ENCODE data around the gene PSME4. TPM values are rescaled to one million over a fixed set of nuclear protein-coding genes. Genes with fewer than 3 reads are reported as not detected.
"Not testable (repeated sequence)": the region's sequence is repeated elsewhere in the genome, so short reads cannot be mapped to it uniquely, and the experiment has no call there.

The PSME4 gene
- total RNA-seq, 4 donors from 2014 or later, result 28.5 to 44.8 (median 32.4) TPM

DNA sequence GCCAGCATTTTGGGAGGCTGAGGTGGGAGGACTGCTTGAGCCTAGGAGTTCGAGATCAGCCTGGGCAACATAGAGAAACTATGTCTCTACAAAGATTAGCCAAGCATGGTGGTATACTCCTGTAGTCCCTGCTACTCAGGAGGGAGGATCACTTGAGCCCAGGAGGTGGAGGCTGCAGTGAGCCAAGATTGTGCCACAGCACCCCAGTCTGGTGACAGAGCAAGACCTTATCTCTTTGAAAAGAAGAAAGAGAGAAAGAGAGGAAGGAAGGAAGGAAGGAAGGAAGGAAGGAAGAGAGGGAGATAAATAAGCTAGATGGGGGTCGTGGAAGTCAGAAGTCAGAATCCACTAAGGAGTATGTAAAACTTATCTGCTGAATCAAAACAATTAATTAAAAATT, 127.2 kb downstream of the PSME4 start:
- intact Hi-C loops (cut with DNase I; ENCODE audit: low total_unique reads), result no loop called here
- WGBS, 2 donors (ENCODE audit: low coverage in 1 of 2), result 53 to 61% methylated on average over 2 of the region's 2 CpGs
- Histone ChIP-seq H3K27me3 (no peaks in the 10 kb centered on the region), H3K4me1 (no peaks in the 10 kb centered on the region), H3K36me3 (no peaks in the 10 kb centered on the region), H3K4me3 (no peak overlapping the region), H3K9me3 (no peaks in the 10 kb centered on the region), H3K27ac (no peak overlapping the region)
- in situ Hi-C loops (cut with MboI; ENCODE audit: low pct_ligation_motif_present in 1 of 4, low pct_unique_long_range_greater_than_20kb in 1 of 4, low sequenced_read_pairs in 3 of 4), result no loop called here
- TF ChIP-seq POLR2A (IDR thresholded peaks at IDR 0.05) (no peak), EP300 (IDR thresholded peaks at IDR 0.05; ENCODE audit: low read depth) (no peak), POLR2AphosphoS5 (IDR thresholded peaks at IDR 0.05) (no peak)
- TF ChIP-seq, protein P1, sequence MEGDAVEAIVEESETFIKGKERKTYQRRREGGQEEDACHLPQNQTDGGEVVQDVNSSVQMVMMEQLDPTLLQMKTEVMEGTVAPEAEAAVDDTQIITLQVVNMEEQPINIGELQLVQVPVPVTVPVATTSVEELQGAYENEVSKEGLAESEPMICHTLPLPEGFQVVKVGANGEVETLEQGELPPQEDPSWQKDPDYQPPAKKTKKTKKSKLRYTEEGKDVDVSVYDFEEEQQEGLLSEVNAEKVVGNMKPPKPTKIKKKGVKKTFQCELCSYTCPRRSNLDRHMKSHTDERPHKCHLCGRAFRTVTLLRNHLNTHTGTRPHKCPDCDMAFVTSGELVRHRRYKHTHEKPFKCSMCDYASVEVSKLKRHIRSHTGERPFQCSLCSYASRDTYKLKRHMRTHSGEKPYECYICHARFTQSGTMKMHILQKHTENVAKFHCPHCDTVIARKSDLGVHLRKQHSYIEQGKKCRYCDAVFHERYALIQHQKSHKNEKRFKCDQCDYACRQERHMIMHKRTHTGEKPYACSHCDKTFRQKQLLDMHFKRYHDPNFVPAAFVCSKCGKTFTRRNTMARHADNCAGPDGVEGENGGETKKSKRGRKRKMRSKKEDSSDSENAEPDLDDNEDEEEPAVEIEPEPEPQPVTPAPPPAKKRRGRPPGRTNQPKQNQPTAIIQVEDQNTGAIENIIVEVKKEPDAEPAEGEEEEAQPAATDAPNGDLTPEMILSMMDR (IDR thresholded peaks at IDR 0.05), result no peak
- DNase-seq, result no peak

- no peaks in the 10 kb centered on the region for H3K9me3 ChIP-seq
- H3K27me3 ChIP-seq, result no peaks in the 10 kb centered on the region
- no peaks in the 10 kb centered on the region for H3K4me1 ChIP-seq
- 56 to 82% methylated on average over 3 of the region's 3 CpGs for WGBS, 2 donors (ENCODE audit: low coverage in 1 of 2)
- H3K27ac ChIP-seq, result no peak overlapping the region
- DNase-seq, result no peak
- no peak overlapping the region for H3K4me3 ChIP-seq
- H3K36me3 ChIP-seq, result no peaks in the 10 kb centered on the region
- intact Hi-C loops (cut with DNase I; ENCODE audit: low total_unique reads) (no loop called here), in situ Hi-C loops (cut with MboI; ENCODE audit: low pct_ligation_motif_present in 1 of 4, low pct_unique_long_range_greater_than_20kb in 1 of 4, low sequenced_read_pairs in 3 of 4) (no loop called here)
- TF ChIP-seq EP300 (IDR thresholded peaks at IDR 0.05; ENCODE audit: low read depth) (no peak), POLR2A (IDR thresholded peaks at IDR 0.05) (no peak), POLR2AphosphoS5 (IDR thresholded peaks at IDR 0.05) (no peak)
- TF ChIP-seq, protein P1 (IDR thresholded peaks at IDR 0.05), result no peak
Observed at GRCh38 chr2:53842891-53843290, 127.9 kb downstream of the PSME4 start.

DNA sequence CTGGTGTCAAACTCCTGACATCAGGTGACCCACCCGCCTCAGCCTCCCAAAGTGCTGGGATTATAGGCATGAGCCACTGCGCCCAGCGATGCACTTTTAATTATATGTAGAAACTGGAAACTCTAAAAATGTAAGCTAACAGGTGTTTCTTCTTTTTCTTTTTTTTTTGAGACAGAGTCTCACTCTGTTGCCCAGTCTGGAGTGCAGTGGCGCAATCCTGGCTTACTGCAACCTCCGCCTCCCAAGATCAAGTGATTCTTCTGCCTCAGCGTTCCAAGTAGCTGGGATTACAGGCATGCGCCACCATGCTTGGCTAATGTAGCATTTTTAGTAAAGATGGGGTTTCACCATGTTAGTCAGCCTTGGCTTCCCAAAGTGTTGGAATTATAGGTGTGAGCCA, 129.1 kb downstream of the PSME4 start:
- H3K36me3 ChIP-seq; H3K4me1 ChIP-seq; H3K27ac ChIP-seq; intact Hi-C loops (cut with DNase I; ENCODE audit: low total_unique reads); in situ Hi-C loops (cut with MboI; ENCODE audit: low pct_ligation_motif_present in 1 of 4, low pct_unique_long_range_greater_than_20kb in 1 of 4, low sequenced_read_pairs in 3 of 4); H3K27me3 ChIP-seq; H3K4me3 ChIP-seq; DNase-seq; H3K9me3 ChIP-seq: not testable (repeated sequence)
- 87 to 95% methylated on average over 4 to 7 of the region's 7 CpGs for WGBS, 2 donors (ENCODE audit: low coverage in 1 of 2)

- Histone ChIP-seq H3K36me3 (no peaks in the 10 kb centered on the region), H3K4me3 (no peak overlapping the region), H3K9me3 (no peaks in the 10 kb centered on the region), H3K27ac (no peak overlapping the region), H3K4me1 (no peaks in the 10 kb centered on the region), H3K27me3 (no peaks in the 10 kb centered on the region)
- WGBS, 2 donors (ENCODE audit: low coverage in 1 of 2), result 68% methylated on average over 1 of the region's 1 CpG; no CpG with 5 or more reads in 1 of the 2 donors
- in situ Hi-C loops (cut with MboI; ENCODE audit: low pct_ligation_motif_present in 1 of 4, low pct_unique_long_range_greater_than_20kb in 1 of 4, low sequenced_read_pairs in 3 of 4) (no loop called here), intact Hi-C loops (cut with DNase I; ENCODE audit: low total_unique reads) (no loop called here)
- DNase-seq, result no peak
- no peak for TF ChIP-seq EP300 (IDR thresholded peaks at IDR 0.05; ENCODE audit: low read depth)
- TF ChIP-seq POLR2A (IDR thresholded peaks at IDR 0.05), result no peak
- TF ChIP-seq, protein P1 (IDR thresholded peaks at IDR 0.05), result no peak
- no peak for TF ChIP-seq POLR2AphosphoS5 (IDR thresholded peaks at IDR 0.05)
Observed at GRCh38 chr2:53840580-53840979, 130.2 kb downstream of the PSME4 start.

- DNase-seq; H3K4me3 ChIP-seq; H3K9me3 ChIP-seq; H3K27me3 ChIP-seq; H3K4me1 ChIP-seq; in situ Hi-C loops (cut with MboI; ENCODE audit: low pct_ligation_motif_present in 1 of 4, low pct_unique_long_range_greater_than_20kb in 1 of 4, low sequenced_read_pairs in 3 of 4); H3K36me3 ChIP-seq; intact Hi-C loops (cut with DNase I; ENCODE audit: low total_unique reads); H3K27ac ChIP-seq: not testable (repeated sequence)
- WGBS, 2 donors (ENCODE audit: low coverage in 1 of 2), result 91% methylated on average over 4 of the region's 4 CpGs; no CpG with 5 or more reads in 1 of the 2 donors
Observed at GRCh38 chr2:53829980-53830290, 140.9 kb downstream of the PSME4 start.
